ENCODE results near the gene LYRM4.

DNA sequence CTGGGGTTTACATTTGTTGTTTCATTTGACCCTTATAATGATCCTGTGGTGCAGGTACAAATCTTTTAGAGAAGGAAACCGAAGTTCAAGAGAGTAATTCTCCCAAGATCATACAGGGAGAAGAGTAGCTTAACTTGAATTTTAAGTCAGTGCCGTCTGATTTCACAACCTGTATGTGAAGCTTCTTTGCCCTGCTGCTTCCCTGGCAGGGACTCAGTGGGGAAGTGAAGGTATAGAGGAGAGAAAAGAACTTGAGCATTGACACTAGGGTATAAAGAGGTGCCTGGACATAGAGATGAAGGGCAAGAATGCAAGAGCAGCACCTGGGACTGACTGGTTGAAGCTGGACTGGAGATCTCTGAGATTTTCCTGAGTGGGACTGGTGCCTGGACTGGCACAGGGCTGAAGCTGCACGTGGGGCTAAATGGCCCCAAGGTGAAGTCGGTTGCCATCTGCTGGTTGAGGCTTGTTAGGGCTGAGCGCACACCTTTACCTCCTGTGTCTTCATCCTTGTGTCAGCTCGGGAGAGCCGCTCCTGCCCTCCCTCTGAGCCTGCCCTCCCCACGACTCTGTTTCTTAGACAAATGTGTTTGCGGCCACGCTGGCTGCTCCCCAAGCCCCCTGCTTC, 42.4 kb upstream of the LYRM4 start:
- TF ChIP-seq, protein P1, sequence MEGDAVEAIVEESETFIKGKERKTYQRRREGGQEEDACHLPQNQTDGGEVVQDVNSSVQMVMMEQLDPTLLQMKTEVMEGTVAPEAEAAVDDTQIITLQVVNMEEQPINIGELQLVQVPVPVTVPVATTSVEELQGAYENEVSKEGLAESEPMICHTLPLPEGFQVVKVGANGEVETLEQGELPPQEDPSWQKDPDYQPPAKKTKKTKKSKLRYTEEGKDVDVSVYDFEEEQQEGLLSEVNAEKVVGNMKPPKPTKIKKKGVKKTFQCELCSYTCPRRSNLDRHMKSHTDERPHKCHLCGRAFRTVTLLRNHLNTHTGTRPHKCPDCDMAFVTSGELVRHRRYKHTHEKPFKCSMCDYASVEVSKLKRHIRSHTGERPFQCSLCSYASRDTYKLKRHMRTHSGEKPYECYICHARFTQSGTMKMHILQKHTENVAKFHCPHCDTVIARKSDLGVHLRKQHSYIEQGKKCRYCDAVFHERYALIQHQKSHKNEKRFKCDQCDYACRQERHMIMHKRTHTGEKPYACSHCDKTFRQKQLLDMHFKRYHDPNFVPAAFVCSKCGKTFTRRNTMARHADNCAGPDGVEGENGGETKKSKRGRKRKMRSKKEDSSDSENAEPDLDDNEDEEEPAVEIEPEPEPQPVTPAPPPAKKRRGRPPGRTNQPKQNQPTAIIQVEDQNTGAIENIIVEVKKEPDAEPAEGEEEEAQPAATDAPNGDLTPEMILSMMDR (IDR thresholded peaks at IDR 0.05) = peak; percentile 20 to 77 (median 60)
- no peak for TF ChIP-seq POLR2A (IDR thresholded peaks at IDR 0.05)

Measured in esophagus squamous epithelium (tissue), 4 donors.